ENCODE results near the gene KLHDC9. TPM values are rescaled to one million over a fixed set of nuclear protein-coding genes. Genes with fewer than 3 reads are reported as not detected.

Gene KLHDC9
- total and polyA plus RNA-seq, 2 of the 8 experiments (the other 6 are each of a cell fraction or from before 2014, with no cell fraction given): 6.5 to 15.6 TPM

DNA sequence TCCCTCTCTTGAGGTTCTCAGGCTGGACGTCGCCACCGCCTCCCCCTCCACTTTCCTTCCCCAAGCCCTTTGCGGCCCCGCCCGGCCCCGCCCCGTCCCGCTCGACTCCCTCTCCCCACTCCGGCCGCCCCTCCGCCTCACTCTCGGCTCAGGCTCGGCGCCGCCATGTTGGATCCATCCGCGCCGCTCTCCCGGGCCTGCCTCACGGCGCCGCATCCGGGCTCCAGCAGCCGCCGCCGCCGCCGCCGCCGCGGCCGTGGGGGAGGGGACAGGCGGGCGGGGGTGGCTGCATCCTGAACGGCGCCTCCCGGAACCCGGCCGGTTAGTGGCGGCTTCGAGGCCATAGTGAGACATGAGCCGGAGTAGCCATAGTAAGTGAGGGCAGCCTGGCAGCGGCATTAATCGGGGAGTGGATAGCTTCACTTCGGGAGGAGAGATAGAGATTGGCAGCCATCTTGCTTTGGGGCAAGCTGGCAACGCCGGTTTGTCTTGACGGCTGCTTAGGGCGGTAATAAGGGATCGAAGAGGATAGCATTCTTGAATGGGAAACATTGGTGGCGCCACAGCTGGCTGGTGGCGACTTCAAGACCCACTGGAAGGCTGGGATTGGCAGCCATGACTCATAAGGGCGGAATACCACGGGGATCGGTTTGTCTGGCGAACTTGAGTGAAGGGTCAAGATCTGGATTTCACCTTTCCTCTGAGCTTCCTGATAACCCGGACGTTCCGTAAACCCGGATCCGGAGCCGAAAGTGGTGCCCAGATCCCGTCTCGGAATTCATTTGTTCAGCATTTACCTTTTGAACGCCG lies 34.5 kb downstream of the KLHDC9 start, which contains the start of gene DEDD:
Gene DEDD, minus strand, starts transcription at position 258 of the 810 bp plus-strand sequence. CDS start 8,205 bp downstream, outside the sequence.
- Histone ChIP-seq H3K79me1 (ENCODE audit: low read depth, low read length) (peaks cover 9% of the 10 kb centered on the region), H3K79me2 (ENCODE audit: control insufficient read depth in 1 of 2, insufficient read depth in 2 of 2, low read length in 2 of 2) (peaks cover 0 to 49% of the 10 kb centered on the region in 2 experiments; a peak in 3 of 4 replicates), H3K23ac (ENCODE audit: insufficient read length) (no peak within 1 kb of the TSS), H4K8ac (ENCODE audit: extremely low read depth, insufficient read depth, low read length) (peak within 1 kb of the TSS; percentile 95), H3K56ac (replicated peaks; ENCODE audit: insufficient read length, low read depth, low read length) (peak within 1 kb of the TSS; percentile 43), H3K14ac (ENCODE audit: insufficient read length) (peak within 1 kb of the TSS; percentile 23), H3K4me1 (replicated peaks in 1 of 4; ENCODE audit: control insufficient read depth in 3 of 4, insufficient read depth in 4 of 4, low read length in 3 of 4) (no peaks in the 10 kb centered on the region; a peak in 1 of 7 replicates), H2BK5ac (ENCODE audit: low read depth, low read length) (peak within 1 kb of the TSS; percentile 88), H2AK5ac (ENCODE audit: low read depth, low read length) (no peak within 1 kb of the TSS), H2BK12ac (ENCODE audit: low read depth, low read length) (peak within 1 kb of the TSS; percentile 91; the same call in 1 of the 2 replicates), H2AFZ (ENCODE audit: low read length) (peak within 1 kb of the TSS; percentile 51; the same call in 1 of the 2 replicates), H3K4me3 (ENCODE audit: extremely low read depth in 1 of 4, insufficient read depth in 2 of 4, low read depth in 3 of 4, low read length in 4 of 4) (peak within 1 kb of the TSS; percentile 71 to 97 (median 84)), H3K9ac (replicated peaks in 1 of 4; ENCODE audit: extremely low read depth in 1 of 4, low read depth in 3 of 4, low read length in 3 of 4) (peak within 1 kb of the TSS; percentile 75 to 95 (median 84)), H2BK15ac (ENCODE audit: low read length) (0 out of 2 replicates have a peak within 1 kb of the TSS, but pooled peaks have one; percentile 81), H4K5ac (ENCODE audit: insufficient read length, low read depth, low read length) (peak within 1 kb of the TSS; percentile 79), H3K36me3 (ENCODE audit: control insufficient read depth in 2 of 4, insufficient read depth in 4 of 4, low read length in 3 of 4) (peaks cover 0 to 20% (median 5%) of the 10 kb centered on the region in 4 experiments; a peak in 4 of 8 replicates), H4K20me1 (replicated peaks in 1 of 2; ENCODE audit: control insufficient read depth in 1 of 2, insufficient read depth in 2 of 2, low read length in 2 of 2) (peaks cover 2 to 4% of the 10 kb centered on the region in 2 experiments), H3K27me3 (replicated peaks in 1 of 4; ENCODE audit: control insufficient read depth in 3 of 4, extremely low read depth in 1 of 4, insufficient read depth in 3 of 4, low read length in 3 of 4) (no peaks in the 10 kb centered on the region), H3K4ac (replicated peaks; ENCODE audit: insufficient read length, low read depth, low read length) (peak within 1 kb of the TSS; percentile 58), H4K91ac (replicated peaks; ENCODE audit: insufficient read length, low read length) (peak within 1 kb of the TSS; percentile 61), H2BK20ac (ENCODE audit: low read length) (no peak within 1 kb of the TSS), H2BK120ac (replicated peaks; ENCODE audit: low read depth, low read length) (no peak within 1 kb of the TSS), H3K9me3 (ENCODE audit: insufficient read depth in 2 of 2, low read depth in 1 of 2, low read length in 1 of 2) (no peaks in the 10 kb centered on the region), H3K23me2 (ENCODE audit: low read depth, low read length) (peaks cover 9% of the 10 kb centered on the region), H3K4me2 (ENCODE audit: insufficient read depth in 1 of 2, low read depth in 2 of 2, low read length in 2 of 2) (peak within 1 kb of the TSS; percentile 78), H3K27ac (ENCODE audit: low read depth, low read length) (peak within 1 kb of the TSS; percentile 95), H3K18ac (ENCODE audit: extremely low read depth, low read length) (peak within 1 kb of the TSS; percentile 55)
- DNase-seq (ENCODE audit: low read depth in 1 of 2, low spot score in 2 of 2) (peak; percentile 90 to 96), FAIRE-seq (no peak)
- ChIA-PET POLR2A (ENCODE audit: partially characterized antibody) (interaction anchor here (0.6 to 9.6 kb wide), 25 partner anchors 9 to 221 kb away, joined by 3 to 130 read pairs (median 5); partner anchors contain the start of genes ADAMTS4, B4GALT3, F11R and KLHDC9), CTCF (ENCODE audit: partially characterized antibody) (interaction anchor here (1.3 to 2.7 kb wide), 4 partner anchors 22 to 34 kb away, joined by 3 to 10 read pairs (median 6); partner anchors contain the start of genes PPOX and UFC1)
- WGBS, 2 experiments (ENCODE audit: extremely low coverage in 1 of 2, insufficient coverage in 1 of 2, insufficient read length in 1 of 2, insufficient replicate concordance in 2 of 2, low coverage in 1 of 2, low lambda C conversion rate in 2 of 2, missing lambda C conversion rate in 1 of 2): 2% methylated on average over 49 of the region's 68 CpGs; no CpG with 5 or more reads in 1 of the 2 experiments
- TF ChIP-seq RAD21 (IDR thresholded peaks at IDR 0.05 in 1 of 2, conservative IDR thresholded peaks at IDR 0.05 in 1 of 2; ENCODE audit: low read depth in 2 of 2, low read length in 2 of 2) (no peak), HDAC2 (IDR thresholded peaks at IDR 0.05; ENCODE audit: borderline replicate concordance in 1 of 2, low read depth in 2 of 2, low read length in 2 of 2) (peak in 1 of 2 experiments; percentile 25; a peak in 1 of 4 replicates), CEBPB (IDR thresholded peaks at IDR 0.05; ENCODE audit: low read depth, low read length) (no peak), YY1 (IDR thresholded peaks at IDR 0.05; ENCODE audit: low read depth, low read length) (peak; percentile 99), PHF8 (conservative IDR thresholded peaks at IDR 0.05; ENCODE audit: low read depth, low read length) (peak; percentile 76), BRCA1 (IDR thresholded peaks at IDR 0.05; ENCODE audit: low read depth, low read length) (no peak)
